Omental fat pad (tissue), 4 donors: ENCODE measurements around the gene TMEM163. TPM values are rescaled to one million over a fixed set of nuclear protein-coding genes. Genes with fewer than 3 reads are reported as not detected.
"Not testable (repeated sequence)": the region's sequence is repeated elsewhere in the genome, so short reads cannot be mapped to it uniquely, and the experiment has no call there.

Source experiments
- ATAC-seq: fragments of 150-250 bp; one replicate; pipeline ENCODE4 v1.9.1; 2016; ENCODE audit warnings: mild to moderate bottlenecking, moderate library complexity; ENCODE audit not compliant: low FRiP score
- DNase-seq: peaks from one replicate; pipeline ENCODE4 v3.0.0-alpha.2; 2019; ENCODE audit warnings: low spot score
- CTCF ChIP-seq, 3 donors: fragments of 450-650 bp; IDR thresholded peaks; one replicate each; pipeline ENCODE4 v1.5.1; 2016 to 2017; ENCODE audit warnings: antibody characterized with exemption in 3 of 3, mild to moderate bottlenecking in 3 of 3, moderate library complexity in 2 of 3
- total RNA-seq, 4 donors: library from RNA; depleted of rRNA; stranded (reverse); fragments of >200 nt; gene quantifications; one replicate each; pipeline ENCODE4 v1.1.0, GENCODE V29; 2016

TMEM163 gene
- total RNA-seq, 4 donors from 2014 or later, result 0.28 to 6.4 (median 1.2) TPM

- TF ChIP-seq CTCF (IDR thresholded peaks at IDR 0.05), result no peak
- no peak for ATAC-seq
Observed at GRCh38 chr2:134572314-134573084, 146.3 kb downstream of the TMEM163 start.

GRCh38 chr2:134570676-134571075, 148.1 kb downstream of the TMEM163 start:
- no peak for TF ChIP-seq CTCF (IDR thresholded peaks at IDR 0.05)
- no peak for DNase-seq
- no peak for ATAC-seq

More at GRCh38 chr2:134572314-134573084, 146.3 kb downstream of the TMEM163 start:
- DNase-seq, result no peak

GRCh38 chr2:134568413-134568812, 150.4 kb downstream of the TMEM163 start:
- DNase-seq (no peak), ATAC-seq (no peak)

GRCh38 chr2:134567666-134568065, 151.1 kb downstream of the TMEM163 start:
- TF ChIP-seq CTCF (IDR thresholded peaks at IDR 0.05), result no peak
- no peak for DNase-seq
- ATAC-seq, result no peak

More at GRCh38 chr2:134568413-134568812, 150.4 kb downstream of the TMEM163 start:
- TF ChIP-seq CTCF (IDR thresholded peaks at IDR 0.05), result no peak

- not testable (repeated sequence) for ATAC-seq, DNase-seq
Observed at GRCh38 chr2:134564955-134565354, 153.8 kb downstream of the TMEM163 start.

GRCh38 chr2:134564549-134564948, 154.3 kb downstream of the TMEM163 start:
- ATAC-seq (no peak), DNase-seq (no peak)
- no peak for TF ChIP-seq CTCF (IDR thresholded peaks at IDR 0.05)

GRCh38 chr2:134558208-134558830, 160.5 kb downstream of the TMEM163 start:
- TF ChIP-seq CTCF (IDR thresholded peaks at IDR 0.05), result no peak
- DNase-seq, result no peak
- ATAC-seq, result no peak
